GM06990 (cell line): ENCODE results near the gene PLA2G4F.

Experiments
- DNase-seq: peaks from one replicate; pipeline ENCODE4 v3.0.0-alpha.2; 2011; ENCODE audit not compliant: insufficient read length; ENCODE audit errors: extremely low read depth
- H3K27me3 ChIP-seq: replicated peaks from 2 replicates; pipeline ENCODE4 v1.6.0; 2011; ENCODE audit warnings: low read length; ENCODE audit not compliant: control insufficient read depth, insufficient read depth
- H3K36me3 ChIP-seq: 2 replicates; pipeline ENCODE4 v1.5.1; 2011; ENCODE audit warnings: low read length; ENCODE audit not compliant: control insufficient read depth, insufficient read depth
- H3K4me3 ChIP-seq: replicated peaks from 2 replicates; pipeline ENCODE4 v1.5.1; 2011; ENCODE audit warnings: low read depth, mild to moderate bottlenecking, control low read depth, low read length
- CTCF ChIP-seq: IDR thresholded peaks from 2 replicates; pipeline ENCODE4 v1.5.1; 2011; ENCODE audit warnings: low read length, control low read depth, mild to moderate bottlenecking, inconsistent platforms; ENCODE audit not compliant: insufficient read depth, poor library complexity, severe bottlenecking

PLA2G4F gene

GRCh38 chr15:42107473-42107872 is 49.0 kb downstream of the PLA2G4F start:
- no peak overlapping the region for H3K4me3 ChIP-seq
- no peak for DNase-seq
- H3K27me3 ChIP-seq = no peaks in the 10 kb centered on the region
- no peaks in the 10 kb centered on the region for H3K36me3 ChIP-seq
- no peak for TF ChIP-seq CTCF

- Histone ChIP-seq H3K4me3 (no peak overlapping the region), H3K27me3 (no peaks in the 10 kb centered on the region), H3K36me3 (no peaks in the 10 kb centered on the region)
- no peak for DNase-seq
- no peak for TF ChIP-seq CTCF
These were observed 50.1 kb downstream of the PLA2G4F start for GRCh38 chr15:42106288-42106687.

GRCh38 chr15:42104095-42104891 is 52.1 kb downstream of the PLA2G4F start:
- H3K36me3 ChIP-seq = no peaks in the 10 kb centered on the region
- H3K4me3 ChIP-seq = no peak overlapping the region
- no peaks in the 10 kb centered on the region for H3K27me3 ChIP-seq
- TF ChIP-seq CTCF = no peak
- no peak for DNase-seq

- DNase-seq = no peak
These were observed 53.7 kb downstream of the PLA2G4F start for GRCh38 chr15:42102646-42103235.

GRCh38 chr15:42101861-42102260 is 54.6 kb downstream of the PLA2G4F start:
- no peak for TF ChIP-seq CTCF
- no peak overlapping the region for H3K4me3 ChIP-seq
- no peaks in the 10 kb centered on the region for H3K36me3 ChIP-seq
- H3K27me3 ChIP-seq = no peaks in the 10 kb centered on the region; the same call in 1 of the 2 replicates
- DNase-seq = no peak

More at GRCh38 chr15:42102646-42103235, 53.7 kb downstream of the PLA2G4F start:
- Histone ChIP-seq H3K4me3 (no peak overlapping the region), H3K27me3 (no peaks in the 10 kb centered on the region), H3K36me3 (no peaks in the 10 kb centered on the region)
- no peak for TF ChIP-seq CTCF
